Measurements from ENCODE around the gene MDM1. TPM values are rescaled to one million over a fixed set of nuclear protein-coding genes. Genes with fewer than 3 reads are reported as not detected.

The MDM1 gene
- total RNA-seq, 3 donors from 2014 or later (not counting 1 experiment from before 2014, with no cell fraction given): 21.3 to 36.2 (median 26.5) TPM

GRCh38 chr12:68359674-68360073, 27.5 kb upstream of the MDM1 start:
- no peaks in the 10 kb centered on the region for H3K9me3 ChIP-seq (ENCODE audit: control insufficient read depth, insufficient read depth, low read length)
- Mint-ChIP-seq H3K36me3 (no peaks in the 10 kb centered on the region), H3K9me3 (no peaks in the 10 kb centered on the region), H3K27ac (peak overlapping the region; percentile 79 to 94), H3K4me3 (no peak overlapping the region), H3K27me3 (ENCODE audit: low read depth in 2 of 2) (no peaks in the 10 kb centered on the region), H3K4me1 (peaks cover 39 to 40% of the 10 kb centered on the region in 2 donors)
- no peak for TF ChIP-seq CTCF (IDR thresholded peaks at IDR 0.05)
- intact Hi-C loops (cut with micrococcal nuclease): loop anchor here (1.0 to 2.0 kb wide), 2 partner anchors 327 to 387 kb away; partner anchors contain the start of genes NUP107 and SLC35E3
- ATAC-seq (peak in 1 of 3 donors; percentile 57), DNase-seq (no peak)
- H3K4me1 ChIP-seq (ENCODE audit: control insufficient read depth, insufficient read depth, low read length): peaks cover 23% of the 10 kb centered on the region
- H3K27me3 ChIP-seq (ENCODE audit: control insufficient read depth, insufficient read depth, low read length): no peaks in the 10 kb centered on the region
- peak overlapping the region; percentile 49 for H3K27ac ChIP-seq (ENCODE audit: low read length)
- no peak overlapping the region for H3K4me3 ChIP-seq (ENCODE audit: low read length)
- H3K36me3 ChIP-seq (ENCODE audit: control insufficient read depth, insufficient read depth, low read length): no peaks in the 10 kb centered on the region

GRCh38 chr12:68358532-68359485, 26.6 kb upstream of the MDM1 start:
- no peak overlapping the region for H3K4me3 ChIP-seq (ENCODE audit: low read length)
- Mint-ChIP-seq H3K4me1 (peaks cover 30 to 31% of the 10 kb centered on the region in 2 donors), H3K4me3 (peak overlapping the region; percentile 25), H3K9me3 (no peaks in the 10 kb centered on the region), H3K27me3 (ENCODE audit: low read depth in 2 of 2) (no peaks in the 10 kb centered on the region), H3K27ac (peak overlapping the region; percentile 79 to 94), H3K36me3 (no peaks in the 10 kb centered on the region)
- DNase-seq (peak in 1 of 2 donors; percentile 85), ATAC-seq (peak; percentile 81 to 89 (median 87))
- intact Hi-C loops (cut with micrococcal nuclease): loop anchor here (1.0 to 2.0 kb wide), 2 partner anchors 327 to 388 kb away; partner anchors contain the start of genes NUP107 and SLC35E3
- no peaks in the 10 kb centered on the region for H3K27me3 ChIP-seq (ENCODE audit: control insufficient read depth, insufficient read depth, low read length)
- WGBS (ENCODE audit: insufficient coverage): 59% methylated on average over 10 of the region's 10 CpGs
- H3K36me3 ChIP-seq (ENCODE audit: control insufficient read depth, insufficient read depth, low read length): no peaks in the 10 kb centered on the region
- no peaks in the 10 kb centered on the region for H3K9me3 ChIP-seq (ENCODE audit: control insufficient read depth, insufficient read depth, low read length)
- peak overlapping the region; percentile 49 for H3K27ac ChIP-seq (ENCODE audit: low read length)
- peak; percentile 78 for TF ChIP-seq CTCF (IDR thresholded peaks at IDR 0.05)
- H3K4me1 ChIP-seq (ENCODE audit: control insufficient read depth, insufficient read depth, low read length): peaks cover 19% of the 10 kb centered on the region

GRCh38 chr12:68356986-68357385, 24.8 kb upstream of the MDM1 start:
- peaks cover 6% of the 10 kb centered on the region for H3K4me1 ChIP-seq (ENCODE audit: control insufficient read depth, insufficient read depth, low read length)
- no peaks in the 10 kb centered on the region for H3K9me3 ChIP-seq (ENCODE audit: control insufficient read depth, insufficient read depth, low read length)
- H3K27ac Mint-ChIP-seq: no peak overlapping the region
- DNase-seq (no peak), ATAC-seq (no peak)
- WGBS (ENCODE audit: insufficient coverage): no CpG with 5 or more reads among the region's 1 CpG
- no peaks in the 10 kb centered on the region for H3K36me3 Mint-ChIP-seq
- H3K27me3 Mint-ChIP-seq (ENCODE audit: low read depth in 2 of 2): no peaks in the 10 kb centered on the region
- peaks cover 16 to 19% of the 10 kb centered on the region in 2 donors for H3K4me1 Mint-ChIP-seq
- no peak overlapping the region for H3K4me3 ChIP-seq (ENCODE audit: low read length)
- no peaks in the 10 kb centered on the region for H3K9me3 Mint-ChIP-seq
- no peaks in the 10 kb centered on the region for H3K27me3 ChIP-seq (ENCODE audit: control insufficient read depth, insufficient read depth, low read length)
- no peak overlapping the region for H3K27ac ChIP-seq (ENCODE audit: low read length)
- intact Hi-C loops (cut with micrococcal nuclease): no loop called here
- no peak overlapping the region for H3K4me3 Mint-ChIP-seq
- no peaks in the 10 kb centered on the region for H3K36me3 ChIP-seq (ENCODE audit: control insufficient read depth, insufficient read depth, low read length)
- TF ChIP-seq CTCF (IDR thresholded peaks at IDR 0.05): no peak

All from natural killer cell (primary cell).